HCT116 (cell line): ENCODE data around the gene ITGA1.

ENCODE experiments used
- ATF3 ChIP-seq: IDR thresholded peaks from 2 replicates; pipeline ENCODE4 v1.6.1; 2012
- EZH2 ChIP-seq: fragments of 200-600 bp; sonication (generic); IDR thresholded peaks from 2 replicates; pipeline ENCODE4 v1.6.1; 2017; ENCODE audit warnings: antibody characterized with exemption, mixed run types
- EZH2phosphoT487 ChIP-seq: fragments of 200-600 bp; IDR thresholded peaks from 2 replicates; pipeline ENCODE4 v1.6.1; 2018; ENCODE audit warnings: antibody characterized with exemption, borderline replicate concordance
- FOSL1 ChIP-seq: IDR thresholded peaks from 2 replicates; pipeline ENCODE4 v1.6.1; 2012; ENCODE audit warnings: low read depth
- JUND ChIP-seq: IDR thresholded peaks from 2 replicates; pipeline ENCODE4 v1.6.1; 2012
- POLR2A ChIP-seq: IDR thresholded peaks from 2 replicates; pipeline ENCODE4 v1.7.0; 2011; ENCODE audit warnings: borderline replicate concordance; ENCODE audit not compliant: insufficient read depth, insufficient read length; ENCODE audit errors: extremely low read depth
- POLR2AphosphoS5 ChIP-seq: IDR thresholded peaks from 2 replicates; pipeline ENCODE4 v1.6.1; 2011; ENCODE audit warnings: mild to moderate bottlenecking, low read depth, low read length, moderate library complexity
- RAD21 ChIP-seq: IDR thresholded peaks from 2 replicates; pipeline ENCODE4 v1.6.1; 2012; ENCODE audit warnings: low read depth, mild to moderate bottlenecking
- SIN3A ChIP-seq: IDR thresholded peaks from 2 replicates; pipeline ENCODE4 v1.6.1; 2012; ENCODE audit warnings: low read depth
- SP1 ChIP-seq: IDR thresholded peaks from 2 replicates; pipeline ENCODE4 v1.6.1; 2012; ENCODE audit warnings: low read depth
- ZNF274 ChIP-seq: fragments of 200-500 bp; sonication (Bioruptor generic); IDR thresholded peaks from 2 replicates; pipeline ENCODE4 v1.6.1; 2014; ENCODE audit warnings: mild to moderate bottlenecking, low read depth, low read length, inconsistent platforms
- TF ChIP-seq, protein P1 (sequence below), 3 experiments: fragments of 200-600 bp in 1 of 3; sonication (generic) in 1 of 3; IDR thresholded peaks in 2 of 3; conservative IDR thresholded peaks in 1 of 3; 2 replicates each; pipeline ENCODE4 v1.5.1; 2012 to 2017; ENCODE audit warnings: low read depth in 2 of 3, low read length in 2 of 3, antibody characterized with exemption in 1 of 3, borderline replicate concordance in 1 of 3, control low read depth in 1 of 3, mild to moderate bottlenecking in 1 of 3, mixed read lengths in 1 of 3, mixed run types in 1 of 3, moderate library complexity in 1 of 3; ENCODE audit not compliant: insufficient read depth in 1 of 3
- TF ChIP-seq, protein P2 (sequence below): IDR thresholded peaks from 2 replicates; pipeline ENCODE4 v1.6.1; 2012; ENCODE audit warnings: low read depth
- TF ChIP-seq, protein P3 (sequence below): IDR thresholded peaks from 2 replicates; pipeline ENCODE4 v1.6.1; 2012

GRCh38 chr5:52760695-52761366 is 26.9 kb upstream of the ITGA1 start:
- TF ChIP-seq, protein P1, sequence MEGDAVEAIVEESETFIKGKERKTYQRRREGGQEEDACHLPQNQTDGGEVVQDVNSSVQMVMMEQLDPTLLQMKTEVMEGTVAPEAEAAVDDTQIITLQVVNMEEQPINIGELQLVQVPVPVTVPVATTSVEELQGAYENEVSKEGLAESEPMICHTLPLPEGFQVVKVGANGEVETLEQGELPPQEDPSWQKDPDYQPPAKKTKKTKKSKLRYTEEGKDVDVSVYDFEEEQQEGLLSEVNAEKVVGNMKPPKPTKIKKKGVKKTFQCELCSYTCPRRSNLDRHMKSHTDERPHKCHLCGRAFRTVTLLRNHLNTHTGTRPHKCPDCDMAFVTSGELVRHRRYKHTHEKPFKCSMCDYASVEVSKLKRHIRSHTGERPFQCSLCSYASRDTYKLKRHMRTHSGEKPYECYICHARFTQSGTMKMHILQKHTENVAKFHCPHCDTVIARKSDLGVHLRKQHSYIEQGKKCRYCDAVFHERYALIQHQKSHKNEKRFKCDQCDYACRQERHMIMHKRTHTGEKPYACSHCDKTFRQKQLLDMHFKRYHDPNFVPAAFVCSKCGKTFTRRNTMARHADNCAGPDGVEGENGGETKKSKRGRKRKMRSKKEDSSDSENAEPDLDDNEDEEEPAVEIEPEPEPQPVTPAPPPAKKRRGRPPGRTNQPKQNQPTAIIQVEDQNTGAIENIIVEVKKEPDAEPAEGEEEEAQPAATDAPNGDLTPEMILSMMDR (IDR thresholded peaks at IDR 0.05 in 2 of 3, conservative IDR thresholded peaks at IDR 0.05 in 1 of 3; ENCODE audit: borderline replicate concordance in 1 of 3, insufficient read depth in 1 of 3, low read depth in 2 of 3, low read length in 2 of 3) = no peak
- TF ChIP-seq POLR2A (no peak), EZH2phosphoT487 (no peak), SP1 (no peak), POLR2AphosphoS5 (no peak), SIN3A (no peak), ATF3 (no peak), JUND (no peak), EZH2 (no peak), ZNF274 (no peak), FOSL1 (no peak), RAD21 (no peak)
- TF ChIP-seq, protein P2, sequence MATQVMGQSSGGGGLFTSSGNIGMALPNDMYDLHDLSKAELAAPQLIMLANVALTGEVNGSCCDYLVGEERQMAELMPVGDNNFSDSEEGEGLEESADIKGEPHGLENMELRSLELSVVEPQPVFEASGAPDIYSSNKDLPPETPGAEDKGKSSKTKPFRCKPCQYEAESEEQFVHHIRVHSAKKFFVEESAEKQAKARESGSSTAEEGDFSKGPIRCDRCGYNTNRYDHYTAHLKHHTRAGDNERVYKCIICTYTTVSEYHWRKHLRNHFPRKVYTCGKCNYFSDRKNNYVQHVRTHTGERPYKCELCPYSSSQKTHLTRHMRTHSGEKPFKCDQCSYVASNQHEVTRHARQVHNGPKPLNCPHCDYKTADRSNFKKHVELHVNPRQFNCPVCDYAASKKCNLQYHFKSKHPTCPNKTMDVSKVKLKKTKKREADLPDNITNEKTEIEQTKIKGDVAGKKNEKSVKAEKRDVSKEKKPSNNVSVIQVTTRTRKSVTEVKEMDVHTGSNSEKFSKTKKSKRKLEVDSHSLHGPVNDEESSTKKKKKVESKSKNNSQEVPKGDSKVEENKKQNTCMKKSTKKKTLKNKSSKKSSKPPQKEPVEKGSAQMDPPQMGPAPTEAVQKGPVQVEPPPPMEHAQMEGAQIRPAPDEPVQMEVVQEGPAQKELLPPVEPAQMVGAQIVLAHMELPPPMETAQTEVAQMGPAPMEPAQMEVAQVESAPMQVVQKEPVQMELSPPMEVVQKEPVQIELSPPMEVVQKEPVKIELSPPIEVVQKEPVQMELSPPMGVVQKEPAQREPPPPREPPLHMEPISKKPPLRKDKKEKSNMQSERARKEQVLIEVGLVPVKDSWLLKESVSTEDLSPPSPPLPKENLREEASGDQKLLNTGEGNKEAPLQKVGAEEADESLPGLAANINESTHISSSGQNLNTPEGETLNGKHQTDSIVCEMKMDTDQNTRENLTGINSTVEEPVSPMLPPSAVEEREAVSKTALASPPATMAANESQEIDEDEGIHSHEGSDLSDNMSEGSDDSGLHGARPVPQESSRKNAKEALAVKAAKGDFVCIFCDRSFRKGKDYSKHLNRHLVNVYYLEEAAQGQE = no peak
- TF ChIP-seq, protein P3, sequence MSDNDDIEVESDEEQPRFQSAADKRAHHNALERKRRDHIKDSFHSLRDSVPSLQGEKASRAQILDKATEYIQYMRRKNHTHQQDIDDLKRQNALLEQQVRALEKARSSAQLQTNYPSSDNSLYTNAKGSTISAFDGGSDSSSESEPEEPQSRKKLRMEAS = no peak
